Epithelial cell of esophagus (primary cell): ENCODE measurements around the gene ZDHHC14.

Experiments
- DNase-seq: peaks from one replicate; pipeline ENCODE4 v3.0.0; 2010; ENCODE audit warnings: low read depth
- H3K4me3 ChIP-seq: 2 replicates; pipeline ENCODE4 v1.5.1; 2011; ENCODE audit warnings: mild to moderate bottlenecking, low read length, control low read depth
- TF ChIP-seq, protein P1 (sequence below): IDR thresholded peaks from 2 replicates; pipeline ENCODE4 v1.5.1; 2011; ENCODE audit warnings: low read depth, mild to moderate bottlenecking, low read length, control low read depth, inconsistent platforms; ENCODE audit not compliant: insufficient read depth; ENCODE audit errors: missing control alignments

Gene ZDHHC14

DNA sequence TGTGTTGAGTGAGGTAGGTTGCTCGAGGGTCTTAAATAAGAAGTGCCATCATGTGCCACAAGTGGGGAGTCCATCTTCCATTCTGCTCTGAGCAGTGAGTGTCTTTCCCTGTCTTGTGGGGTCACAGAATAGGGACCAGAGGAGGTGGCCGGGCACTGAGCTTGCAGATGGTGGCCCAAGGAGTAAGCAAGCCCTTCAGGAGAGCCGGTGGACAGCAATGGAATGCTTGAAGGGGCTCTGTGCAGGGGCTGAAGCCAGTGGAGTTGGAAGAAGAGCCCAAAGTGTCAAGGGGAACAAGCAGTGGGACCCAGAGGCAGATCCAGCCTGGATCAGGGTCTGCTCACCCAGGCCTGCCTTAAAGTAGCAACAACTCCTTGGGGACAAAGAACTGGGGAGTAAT, 228.6 kb downstream of the ZDHHC14 start:
- TF ChIP-seq, protein P1, sequence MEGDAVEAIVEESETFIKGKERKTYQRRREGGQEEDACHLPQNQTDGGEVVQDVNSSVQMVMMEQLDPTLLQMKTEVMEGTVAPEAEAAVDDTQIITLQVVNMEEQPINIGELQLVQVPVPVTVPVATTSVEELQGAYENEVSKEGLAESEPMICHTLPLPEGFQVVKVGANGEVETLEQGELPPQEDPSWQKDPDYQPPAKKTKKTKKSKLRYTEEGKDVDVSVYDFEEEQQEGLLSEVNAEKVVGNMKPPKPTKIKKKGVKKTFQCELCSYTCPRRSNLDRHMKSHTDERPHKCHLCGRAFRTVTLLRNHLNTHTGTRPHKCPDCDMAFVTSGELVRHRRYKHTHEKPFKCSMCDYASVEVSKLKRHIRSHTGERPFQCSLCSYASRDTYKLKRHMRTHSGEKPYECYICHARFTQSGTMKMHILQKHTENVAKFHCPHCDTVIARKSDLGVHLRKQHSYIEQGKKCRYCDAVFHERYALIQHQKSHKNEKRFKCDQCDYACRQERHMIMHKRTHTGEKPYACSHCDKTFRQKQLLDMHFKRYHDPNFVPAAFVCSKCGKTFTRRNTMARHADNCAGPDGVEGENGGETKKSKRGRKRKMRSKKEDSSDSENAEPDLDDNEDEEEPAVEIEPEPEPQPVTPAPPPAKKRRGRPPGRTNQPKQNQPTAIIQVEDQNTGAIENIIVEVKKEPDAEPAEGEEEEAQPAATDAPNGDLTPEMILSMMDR, result no peak
- no peak overlapping the region for H3K4me3 ChIP-seq
- DNase-seq, result no peak

DNA sequence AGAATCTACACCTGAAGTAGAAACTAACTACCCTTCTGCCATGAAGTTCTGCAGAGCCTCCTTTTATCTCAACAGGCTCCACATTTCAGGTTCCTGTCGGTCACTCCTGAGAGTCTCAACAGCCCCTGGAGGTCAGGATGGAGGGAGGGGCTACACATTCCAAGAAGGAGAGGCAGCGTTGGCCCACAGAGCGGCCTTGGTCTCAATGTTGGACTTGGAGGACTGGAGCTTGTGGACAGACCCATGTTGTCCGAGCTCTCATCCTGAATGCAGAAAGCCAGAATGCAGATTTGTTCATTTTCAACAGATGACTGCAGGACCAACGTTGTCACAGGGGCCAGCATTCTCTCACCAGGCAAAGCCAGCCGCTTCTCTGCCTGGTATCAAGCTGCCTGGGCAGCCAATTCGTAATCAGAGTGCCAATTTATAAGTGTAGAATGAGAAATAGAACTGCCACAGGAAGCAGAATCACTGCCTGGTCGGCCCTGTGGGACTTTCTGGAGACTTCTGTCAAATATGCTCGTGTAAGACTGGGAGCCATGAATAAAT, 229.5 kb downstream of the ZDHHC14 start:
- TF ChIP-seq, protein P1, result no peak
- DNase-seq, result no peak
- H3K4me3 ChIP-seq, result no peak overlapping the region

DNA sequence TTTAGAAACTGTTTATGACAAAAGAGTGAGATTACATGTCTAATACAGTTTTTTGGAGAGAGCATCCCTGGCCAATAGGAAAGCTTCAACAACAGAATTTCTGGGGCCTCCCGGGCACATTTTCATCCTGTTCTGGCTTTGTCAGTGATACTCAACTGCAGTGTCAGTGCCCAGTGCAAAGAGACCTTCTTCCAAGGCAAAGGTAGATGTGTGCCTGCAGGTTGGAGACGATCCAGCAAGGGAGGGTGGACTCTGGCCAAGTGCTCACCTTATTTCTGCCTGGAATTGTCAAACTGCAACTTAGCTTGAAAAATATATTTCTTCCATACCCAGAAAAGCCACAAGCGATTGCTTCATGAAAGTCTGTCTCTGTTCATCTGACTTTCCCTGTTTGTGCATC, 230.4 kb downstream of the ZDHHC14 start:
- TF ChIP-seq, protein P1, result no peak
- DNase-seq, result no peak
- H3K4me3 ChIP-seq, result no peak overlapping the region

DNA sequence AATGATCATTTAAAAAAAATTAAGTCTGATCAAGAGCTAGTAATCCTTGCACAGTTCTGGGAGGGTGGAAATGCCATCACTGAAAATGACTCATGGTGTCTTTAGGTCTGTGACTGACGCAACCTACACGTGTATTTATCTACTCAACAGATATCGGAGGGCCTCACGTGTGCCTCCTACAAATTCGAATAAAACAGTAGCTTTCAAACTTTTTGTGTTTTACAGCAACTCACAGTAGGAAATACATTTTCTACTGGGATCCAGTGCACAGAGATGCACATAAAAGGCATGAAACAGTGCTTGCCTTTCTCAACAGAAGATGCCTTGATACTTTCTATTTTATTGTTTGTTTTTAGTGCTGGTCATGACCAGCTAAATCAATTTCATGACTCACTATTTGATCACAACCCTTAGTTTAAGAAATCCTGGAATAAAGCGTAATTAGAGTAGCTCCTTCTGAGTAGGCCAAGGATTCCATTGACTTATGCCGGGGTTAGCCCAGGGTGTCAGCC, 232.1 kb downstream of the ZDHHC14 start:
- peak; percentile 92 for DNase-seq
- peak overlapping the region; percentile 31 for H3K4me3 ChIP-seq
- TF ChIP-seq, protein P1, result no peak

DNA sequence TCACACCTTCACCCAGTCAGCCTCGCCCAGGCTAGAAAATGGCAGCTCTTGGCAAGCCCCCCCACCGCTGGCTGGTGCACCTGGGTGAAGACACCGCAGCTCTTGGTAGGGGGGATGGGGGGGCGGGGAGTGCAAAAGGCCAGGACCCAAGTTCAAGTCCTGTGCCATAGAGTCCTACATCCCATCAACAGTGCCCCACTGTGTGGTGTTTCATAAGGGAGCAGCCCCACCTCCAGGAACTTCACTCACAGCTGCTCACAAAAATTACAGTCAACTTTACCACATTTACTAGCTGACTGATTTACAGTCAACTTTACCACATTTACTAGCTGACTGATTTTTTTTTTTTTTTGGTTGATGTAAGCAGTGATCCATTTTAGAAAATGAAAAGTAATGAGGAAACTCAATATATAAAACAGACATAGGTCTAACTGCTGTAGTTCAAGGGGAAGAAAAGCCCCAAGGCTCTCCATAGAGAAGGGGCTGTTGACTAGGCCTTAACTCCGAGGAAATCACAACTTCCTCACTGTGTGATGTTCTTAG, 233.1 kb downstream of the ZDHHC14 start:
- no peak overlapping the region for H3K4me3 ChIP-seq
- TF ChIP-seq, protein P1, result no peak
- no peak for DNase-seq

DNA sequence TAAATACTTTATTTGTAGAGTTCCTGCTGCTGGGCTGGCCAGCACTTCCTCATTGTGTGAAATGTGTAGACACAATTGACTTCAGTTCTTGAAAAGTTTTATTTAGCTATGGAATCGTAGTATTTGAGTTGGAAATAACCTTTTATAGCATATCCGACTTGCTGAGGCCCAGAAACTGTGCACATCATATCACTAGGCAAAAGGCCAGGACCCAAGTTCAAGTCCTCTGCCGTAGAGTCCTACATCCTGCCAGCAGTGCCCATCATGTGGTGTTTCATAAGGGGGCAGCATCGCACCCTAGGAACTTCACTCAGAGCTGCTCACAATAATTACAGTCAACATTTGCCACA, 234.4 kb downstream of the ZDHHC14 start:
- H3K4me3 ChIP-seq, result no peak overlapping the region
- DNase-seq, result no peak
- TF ChIP-seq, protein P1, result no peak

DNA sequence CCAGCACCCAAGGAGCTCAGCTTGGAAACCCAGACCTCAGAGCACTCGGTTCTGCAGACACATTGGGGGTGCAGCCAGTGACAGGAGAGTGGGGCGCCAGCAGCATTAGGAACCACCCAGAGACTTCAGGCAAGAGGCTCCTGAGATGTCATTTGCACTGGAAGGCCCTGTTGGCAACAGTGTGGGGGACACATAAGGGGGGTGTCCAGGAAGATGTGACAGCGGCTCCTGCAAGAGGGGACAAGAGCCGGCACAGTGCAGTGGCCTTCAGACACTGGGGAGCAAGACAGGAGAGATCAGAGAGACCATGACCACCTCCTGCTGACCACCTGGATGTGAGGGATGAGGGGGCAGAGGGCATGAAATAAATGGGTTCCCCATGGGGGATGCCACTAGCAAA, 235.0 kb downstream of the ZDHHC14 start:
- no peak for DNase-seq
- TF ChIP-seq, protein P1, result no peak
- no peak overlapping the region for H3K4me3 ChIP-seq
